Thyroid gland (tissue), 4 donors: ENCODE results near the gene LILRB5. TPM values are rescaled to one million over a fixed set of nuclear protein-coding genes. Genes with fewer than 3 reads are reported as not detected.
"Not testable (repeated sequence)": the region's sequence is repeated elsewhere in the genome, so short reads cannot be mapped to it uniquely, and the experiment has no call there.

Source experiments
- DNase-seq, 2 donors: peaks; one replicate each; pipeline ENCODE4 v3.0.0-alpha.2; 2019
- H3K27ac ChIP-seq, 3 donors: fragments of 200-600 bp; sonication (generic); 1 replicate in 2 of 3; 2 replicates in 1 of 3; pipeline ENCODE4 v1.5.1; 2016 to 2019; ENCODE audit warnings: mild to moderate bottlenecking in 1 of 3, moderate library complexity in 1 of 3
- H3K27me3 ChIP-seq: fragments of 200-600 bp; sonication (generic); one replicate; pipeline ENCODE4 v1.5.1; 2019
- H3K36me3 ChIP-seq, 2 donors: fragments of 200-600 bp; sonication (generic); one replicate each; pipeline ENCODE4 v1.5.1; 2016 to 2019
- H3K4me1 ChIP-seq, 2 donors: fragments of 200-600 bp; sonication (generic); one replicate each; pipeline ENCODE4 v1.5.1; 2017 to 2019
- H3K4me3 ChIP-seq, 3 donors: fragments of 200-600 bp; sonication (generic); replicated peaks in 1 of 3; 1 replicate in 2 of 3; 2 replicates in 1 of 3; pipeline ENCODE4 v1.5.1; 2016; ENCODE audit warnings: mild to moderate bottlenecking in 1 of 3
- H3K9me3 ChIP-seq: fragments of 200-600 bp; sonication (generic); one replicate; pipeline ENCODE4 v1.5.1; 2017
- POLR2A ChIP-seq, 2 donors: fragments of 450-650 bp; IDR thresholded peaks; one replicate each; pipeline ENCODE4 v1.6.1; 2017; ENCODE audit warnings: antibody characterized with exemption in 2 of 2, mild to moderate bottlenecking in 2 of 2, moderate library complexity in 1 of 2
- WGBS, 2 donors: methylation state at CpG; one replicate each; pipeline ENCODE4 v1.1.5; 2017; 5-methylcytosine and 5-hydroxymethylcytosine counted together
- intact Hi-C: fragments of 100-400 bp; cut with DNase I; formaldehyde crosslinking; loops from one replicate; pipeline ENCODE4 v1.15.1; 2023
- total RNA-seq, 4 donors: library from RNA; depleted of rRNA; stranded (reverse); fragments of >200 nt; gene quantifications; one replicate each; pipeline ENCODE4 v1.2.3, GENCODE V29; 2016
- TF ChIP-seq, protein P1 (sequence below), 6 experiments: fragments of 200-600 bp in 3 of 6; fragments of 450-650 bp in 3 of 6; sonication (generic) in 3 of 6; IDR thresholded peaks; one replicate each; pipeline ENCODE4 v1.5.1; 2016 to 2019; ENCODE audit warnings: antibody characterized with exemption in 6 of 6, mild to moderate bottlenecking in 2 of 6, inconsistent platforms in 1 of 6, moderate library complexity in 1 of 6

The LILRB5 gene
- total RNA-seq, 4 donors from 2014 or later, result 2.0 to 11.4 (median 5.9) TPM

DNA sequence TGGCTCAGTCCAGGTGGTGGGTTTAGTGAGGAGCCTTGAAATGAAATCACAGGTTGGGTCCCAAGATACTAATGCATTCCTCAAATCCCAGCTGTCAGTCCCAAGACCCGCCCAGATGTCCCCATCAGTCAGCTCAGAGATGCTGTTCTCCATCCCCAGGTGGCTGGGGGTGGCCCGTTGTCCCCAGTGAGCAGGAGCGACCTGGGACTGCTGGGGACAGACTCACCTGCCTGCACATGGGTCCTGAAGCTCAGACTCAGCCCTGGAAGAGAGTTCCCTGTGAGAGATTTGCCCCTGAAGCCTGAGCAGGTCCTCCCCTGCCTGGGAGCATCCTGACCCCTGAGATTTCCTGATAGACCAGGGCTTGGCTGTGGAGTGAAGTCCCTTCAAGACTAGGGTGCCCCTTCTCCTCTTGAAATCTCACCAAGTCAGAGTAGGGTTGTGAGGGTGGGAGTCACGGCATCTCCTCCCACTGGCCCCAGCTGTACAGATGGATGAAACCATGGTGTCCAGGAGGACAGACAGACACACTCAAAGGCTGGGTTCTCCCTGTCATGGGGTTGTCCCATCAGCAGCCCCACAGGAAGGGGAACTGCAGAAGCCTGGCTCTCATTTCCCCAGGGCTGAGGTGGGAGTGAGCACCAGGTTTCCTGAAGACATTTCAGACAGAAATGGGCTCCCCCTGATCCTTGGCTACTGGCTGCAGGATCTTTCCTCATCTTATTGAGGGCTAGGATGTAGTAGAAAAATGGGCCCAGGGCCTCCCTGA lies 41.5 kb upstream of the LILRB5 start:
- no peaks in the 10 kb centered on the region for H3K36me3 ChIP-seq
- H3K4me1 ChIP-seq, result no peaks in the 10 kb centered on the region
- no peak overlapping the region for H3K4me3 ChIP-seq
- no peaks in the 10 kb centered on the region for H3K9me3 ChIP-seq
- no peak for DNase-seq
- H3K27me3 ChIP-seq, result no peaks in the 10 kb centered on the region
- intact Hi-C loops, result no loop called here
- TF ChIP-seq POLR2A (IDR thresholded peaks at IDR 0.05), result no peak
- TF ChIP-seq, protein P1, sequence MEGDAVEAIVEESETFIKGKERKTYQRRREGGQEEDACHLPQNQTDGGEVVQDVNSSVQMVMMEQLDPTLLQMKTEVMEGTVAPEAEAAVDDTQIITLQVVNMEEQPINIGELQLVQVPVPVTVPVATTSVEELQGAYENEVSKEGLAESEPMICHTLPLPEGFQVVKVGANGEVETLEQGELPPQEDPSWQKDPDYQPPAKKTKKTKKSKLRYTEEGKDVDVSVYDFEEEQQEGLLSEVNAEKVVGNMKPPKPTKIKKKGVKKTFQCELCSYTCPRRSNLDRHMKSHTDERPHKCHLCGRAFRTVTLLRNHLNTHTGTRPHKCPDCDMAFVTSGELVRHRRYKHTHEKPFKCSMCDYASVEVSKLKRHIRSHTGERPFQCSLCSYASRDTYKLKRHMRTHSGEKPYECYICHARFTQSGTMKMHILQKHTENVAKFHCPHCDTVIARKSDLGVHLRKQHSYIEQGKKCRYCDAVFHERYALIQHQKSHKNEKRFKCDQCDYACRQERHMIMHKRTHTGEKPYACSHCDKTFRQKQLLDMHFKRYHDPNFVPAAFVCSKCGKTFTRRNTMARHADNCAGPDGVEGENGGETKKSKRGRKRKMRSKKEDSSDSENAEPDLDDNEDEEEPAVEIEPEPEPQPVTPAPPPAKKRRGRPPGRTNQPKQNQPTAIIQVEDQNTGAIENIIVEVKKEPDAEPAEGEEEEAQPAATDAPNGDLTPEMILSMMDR (IDR thresholded peaks at IDR 0.05), result no peak
- WGBS, 2 donors, result 4% methylated on average over 3 of the region's 4 CpGs; no CpG with 5 or more reads in 1 of the 2 donors
- H3K27ac ChIP-seq, result no peak overlapping the region

- no peaks in the 10 kb centered on the region for H3K27me3 ChIP-seq
- intact Hi-C loops, result no loop called here
- no peak overlapping the region for H3K4me3 ChIP-seq
- H3K27ac ChIP-seq, result no peak overlapping the region
- no peaks in the 10 kb centered on the region for H3K9me3 ChIP-seq
- no peaks in the 10 kb centered on the region for H3K4me1 ChIP-seq
- WGBS, 2 donors, result 31 to 32% methylated on average over 6 to 7 of the region's 7 CpGs
- H3K36me3 ChIP-seq, result no peaks in the 10 kb centered on the region
- TF ChIP-seq, protein P1 (IDR thresholded peaks at IDR 0.05), result no peak
- no peak for TF ChIP-seq POLR2A (IDR thresholded peaks at IDR 0.05)
- no peak for DNase-seq
These were observed 40.8 kb upstream of the LILRB5 start for GRCh38 chr19:54297759-54298305.

- H3K4me1 ChIP-seq, result no peaks in the 10 kb centered on the region
- intact Hi-C loops, result no loop called here
- no peak overlapping the region for H3K27ac ChIP-seq
- H3K36me3 ChIP-seq, result no peaks in the 10 kb centered on the region
- H3K9me3 ChIP-seq, result no peaks in the 10 kb centered on the region
- no peak for DNase-seq
- TF ChIP-seq POLR2A (IDR thresholded peaks at IDR 0.05), result no peak
- TF ChIP-seq, protein P1 (IDR thresholded peaks at IDR 0.05), result no peak
- 83 to 89% methylated on average over 6 of the region's 6 CpGs for WGBS, 2 donors
- no peak overlapping the region for H3K4me3 ChIP-seq
- no peaks in the 10 kb centered on the region for H3K27me3 ChIP-seq
These were observed 37.5 kb upstream of the LILRB5 start for GRCh38 chr19:54294539-54294938.

DNA sequence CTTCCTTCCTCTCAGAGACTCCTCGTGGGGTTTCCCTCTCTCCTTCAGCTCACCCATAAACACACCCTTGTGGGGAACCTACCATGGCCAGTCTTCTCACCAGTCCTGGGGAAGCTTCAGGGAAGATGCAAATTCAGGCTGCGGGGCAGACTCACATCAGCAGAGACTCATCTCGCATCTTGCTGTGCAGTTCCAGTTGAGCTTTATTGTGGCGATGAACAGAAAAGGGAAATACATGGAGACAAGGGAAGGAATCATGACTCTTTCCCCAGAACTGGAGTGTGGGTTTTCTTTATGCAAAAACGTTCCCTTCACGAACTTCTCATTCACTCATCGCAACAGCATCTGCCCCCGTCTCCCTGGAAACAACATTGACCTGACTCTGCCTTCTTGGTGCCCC lies 32.1 kb upstream of the LILRB5 start:
- H3K4me3 ChIP-seq, H3K27me3 ChIP-seq, H3K27ac ChIP-seq, DNase-seq, H3K4me1 ChIP-seq, intact Hi-C loops, H3K36me3 ChIP-seq, H3K9me3 ChIP-seq: not testable (repeated sequence)
- 24 to 82% methylated on average over 3 to 8 of the region's 8 CpGs for WGBS, 2 donors

DNA sequence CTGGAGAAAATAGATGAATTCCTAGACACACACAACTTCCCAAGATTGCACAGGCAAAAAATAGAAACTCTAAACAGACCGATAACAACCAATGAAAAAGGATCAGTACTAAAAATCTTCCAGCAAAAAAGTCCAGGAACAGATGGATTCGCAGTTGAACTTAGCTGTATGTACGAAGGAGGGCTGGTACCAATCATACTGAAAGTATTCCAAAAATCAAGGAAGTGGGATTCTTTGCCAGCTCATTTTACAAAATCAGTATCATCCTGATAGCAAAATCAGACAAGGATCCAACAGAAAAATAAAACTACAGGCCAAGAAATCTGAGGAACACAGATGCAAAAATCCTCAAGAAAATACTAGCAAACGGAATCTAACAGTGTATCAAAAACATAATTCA lies 30.4 kb upstream of the LILRB5 start:
- TF ChIP-seq, protein P1 (IDR thresholded peaks at IDR 0.05), result no peak
- no peak for TF ChIP-seq POLR2A (IDR thresholded peaks at IDR 0.05)
- 70 to 78% methylated on average over 4 of the region's 4 CpGs for WGBS, 2 donors
- DNase-seq, result no peak
- Histone ChIP-seq H3K4me1 (no peaks in the 10 kb centered on the region), H3K4me3 (no peak overlapping the region), H3K27ac (no peak overlapping the region), H3K36me3 (no peaks in the 10 kb centered on the region), H3K9me3 (no peaks in the 10 kb centered on the region), H3K27me3 (no peaks in the 10 kb centered on the region)
- intact Hi-C loops, result no loop called here

DNA sequence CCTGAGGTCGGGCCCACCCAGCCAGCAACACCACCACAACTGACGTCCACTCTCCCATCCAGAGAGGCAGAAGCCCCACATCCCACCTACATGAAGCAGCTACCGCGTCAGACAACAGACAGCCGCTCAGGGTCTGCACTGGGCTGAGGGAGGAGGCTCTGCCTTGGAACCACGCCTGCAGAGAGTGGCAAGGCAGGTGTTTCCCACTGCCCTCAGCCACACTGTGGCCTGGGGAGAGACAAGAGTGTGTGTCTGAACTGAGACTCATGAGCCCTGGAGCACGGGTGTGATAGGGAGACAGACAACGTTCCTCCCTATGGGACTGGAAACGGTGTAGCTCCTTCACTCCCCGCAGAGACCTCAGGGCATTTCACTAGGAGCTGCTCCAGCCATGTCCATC lies 29.2 kb upstream of the LILRB5 start:
- H3K36me3 ChIP-seq, H3K4me1 ChIP-seq, H3K9me3 ChIP-seq, H3K27ac ChIP-seq, intact Hi-C loops, DNase-seq, H3K4me3 ChIP-seq, H3K27me3 ChIP-seq: not testable (repeated sequence)
- 72% methylated on average over 2 of the region's 10 CpGs; no CpG with 5 or more reads in 1 of the 2 donors for WGBS, 2 donors

GRCh38 chr19:54285427-54286056 lies 28.5 kb upstream of the LILRB5 start:
- H3K9me3 ChIP-seq, H3K36me3 ChIP-seq, intact Hi-C loops, DNase-seq, H3K27me3 ChIP-seq, H3K4me1 ChIP-seq, H3K27ac ChIP-seq, H3K4me3 ChIP-seq: not testable (repeated sequence)
- 73 to 91% methylated on average over 4 of the region's 12 CpGs for WGBS, 2 donors
